HG02981 (cell line): Measurements from ENCODE around the gene TTC9B.

Experiments
- ATAC-seq: cut with Tn5 transposase; IDR thresholded peaks from one replicate; pipeline ENCODE4 v1.9.1; 2021; ENCODE audit warnings: mild to moderate bottlenecking, moderate library complexity; ENCODE audit not compliant: unreplicated experiment

The TTC9B gene

DNA sequence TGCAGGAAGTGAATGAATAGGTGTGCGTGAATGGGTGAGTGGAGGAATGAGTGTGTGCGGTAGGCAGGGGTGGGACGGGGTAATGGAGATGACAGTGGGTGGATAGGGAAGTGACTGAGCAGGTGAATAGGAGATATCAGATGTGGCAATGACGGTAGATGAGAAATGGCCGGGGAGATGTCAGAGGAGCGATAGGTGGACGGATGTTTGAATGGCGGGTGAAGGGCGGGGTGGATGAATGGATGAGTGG, 1.5 kb downstream of the TTC9B start:
- no peak for ATAC-seq

DNA sequence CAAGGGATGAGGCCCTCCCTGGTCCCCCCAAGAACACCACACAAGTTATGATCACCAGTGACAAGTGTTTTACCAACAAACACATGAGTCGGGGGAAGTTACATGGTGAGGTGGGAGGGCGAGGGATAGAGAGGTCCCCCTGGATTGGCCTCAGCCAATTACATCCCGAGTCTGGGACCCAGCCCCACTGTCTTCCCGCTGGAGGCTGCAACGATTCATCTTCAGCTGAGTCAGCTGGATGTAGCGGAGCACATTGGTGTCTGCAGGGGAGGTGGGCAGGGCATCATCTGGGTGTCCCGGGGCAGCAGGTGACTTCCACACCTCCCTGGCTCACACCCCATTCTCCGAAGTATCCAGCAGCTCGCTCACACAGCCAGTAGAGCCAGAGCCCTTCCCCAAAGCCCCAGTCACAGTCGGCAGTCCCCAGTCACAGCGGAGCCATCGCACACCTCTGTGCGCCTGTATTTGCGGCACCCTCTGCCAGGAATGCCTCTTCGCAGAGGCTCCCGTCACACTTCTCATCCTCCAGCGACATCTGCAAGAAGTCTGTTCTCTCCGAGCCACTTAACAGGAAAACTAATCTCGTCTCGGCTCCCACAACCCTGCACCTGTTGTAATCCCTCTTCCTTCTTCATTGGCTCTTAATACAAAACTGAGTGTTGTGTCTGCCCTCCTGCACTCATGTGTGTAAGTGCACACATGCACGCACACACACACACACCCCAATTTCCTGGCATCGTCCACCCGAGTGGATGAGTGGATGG, 2.0 kb downstream of the TTC9B start:
- ATAC-seq = no peak

DNA sequence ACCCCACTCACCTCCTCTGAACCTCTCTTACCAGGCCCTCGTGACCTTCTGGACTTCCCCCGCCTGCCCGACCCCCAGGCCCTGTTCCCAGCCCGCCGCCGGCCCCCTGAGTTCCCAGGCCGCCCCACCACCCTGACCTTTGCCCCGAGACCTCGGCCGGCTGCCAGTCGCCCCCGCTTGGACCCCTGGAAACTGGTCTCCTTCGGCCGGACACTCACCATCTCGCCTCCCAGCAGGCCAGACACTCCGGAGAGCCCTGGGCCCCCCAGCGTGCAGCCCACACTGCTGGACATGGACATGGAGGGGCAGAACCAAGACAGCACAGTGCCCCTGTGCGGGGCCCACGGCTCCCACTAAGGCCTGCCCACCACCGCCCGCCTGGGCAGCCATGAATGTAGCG, 3.2 kb downstream of the TTC9B start:
- ATAC-seq = no peak

DNA sequence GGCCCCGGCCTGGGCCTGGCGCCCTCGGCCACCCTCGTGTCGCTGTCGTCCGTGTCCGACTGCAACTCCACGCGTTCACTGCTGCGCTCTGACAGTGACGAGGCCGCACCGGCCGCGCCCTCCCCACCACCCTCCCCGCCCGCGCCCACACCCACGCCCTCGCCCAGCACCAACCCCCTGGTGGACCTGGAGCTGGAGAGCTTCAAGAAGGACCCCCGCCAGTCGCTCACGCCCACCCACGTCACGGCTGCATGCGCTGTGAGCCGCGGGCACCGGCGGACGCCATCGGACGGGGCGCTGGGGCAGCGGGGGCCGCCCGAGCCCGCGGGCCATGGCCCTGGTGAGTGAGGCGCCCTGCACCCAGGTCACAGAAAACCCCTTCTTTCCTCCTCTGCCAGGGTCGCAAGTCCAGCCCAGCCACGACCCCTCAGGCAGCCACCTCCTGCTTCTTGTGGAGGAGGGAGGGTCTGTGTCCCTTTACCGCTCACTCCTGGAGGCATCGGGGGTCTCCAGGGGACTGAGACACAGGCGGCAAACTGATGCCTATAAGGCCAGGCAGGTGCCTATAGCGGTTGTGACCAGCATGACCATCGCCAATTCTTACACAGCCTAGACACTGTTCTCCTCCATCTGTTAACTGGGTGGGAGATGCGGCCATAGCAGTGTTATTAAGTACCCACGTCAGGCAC, 4.2 kb downstream of the TTC9B start:
- no peak for ATAC-seq

DNA sequence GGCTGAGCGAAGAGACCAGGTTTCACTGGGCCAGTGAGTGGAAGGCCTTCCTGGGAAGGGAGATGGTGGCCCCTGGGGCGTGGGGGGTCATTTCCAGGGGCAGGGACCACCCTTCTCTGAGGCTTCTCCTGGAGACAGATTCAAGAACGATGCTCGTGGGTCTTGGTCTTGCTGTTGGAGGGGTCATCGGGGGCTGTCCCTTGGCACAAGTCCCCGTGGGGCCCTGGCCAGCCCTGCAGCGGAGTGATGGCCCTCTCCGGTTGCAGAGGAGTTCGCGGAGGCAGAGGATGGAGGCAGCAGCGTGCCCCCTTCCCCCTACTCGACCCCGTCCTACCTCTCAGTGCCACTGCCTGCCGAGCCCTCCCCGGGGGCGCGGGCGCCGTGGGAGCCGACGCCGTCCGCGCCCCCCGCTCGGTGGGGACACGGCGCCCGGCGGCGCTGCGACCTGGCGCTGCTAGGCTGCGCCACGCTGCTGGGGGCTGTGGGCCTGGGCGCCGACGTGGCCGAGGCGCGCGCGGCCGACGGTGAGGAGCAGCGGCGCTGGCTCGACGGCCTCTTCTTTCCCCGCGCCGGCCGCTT, 4.8 kb downstream of the TTC9B start:
- no peak for ATAC-seq

DNA sequence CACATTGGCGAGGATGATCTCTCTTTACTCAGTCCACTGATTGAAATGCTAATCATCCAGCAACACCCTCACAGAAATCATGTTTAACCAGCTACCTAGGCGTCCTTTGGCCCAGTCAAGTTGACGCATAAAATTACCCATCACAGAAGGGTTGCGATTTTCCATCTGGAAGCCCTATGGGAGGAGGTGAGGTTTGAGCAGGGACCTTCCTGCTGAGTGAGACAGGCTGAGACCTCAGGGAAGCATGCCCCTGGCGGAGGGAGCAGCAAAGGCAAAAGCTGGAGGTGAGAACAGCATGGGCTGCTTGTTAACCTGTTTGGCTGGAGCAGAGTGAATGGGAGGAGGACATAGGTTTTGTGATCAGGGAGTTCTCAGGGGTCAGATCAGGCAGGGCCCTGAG, 7.3 kb downstream of the TTC9B start:
- no peak for ATAC-seq

DNA sequence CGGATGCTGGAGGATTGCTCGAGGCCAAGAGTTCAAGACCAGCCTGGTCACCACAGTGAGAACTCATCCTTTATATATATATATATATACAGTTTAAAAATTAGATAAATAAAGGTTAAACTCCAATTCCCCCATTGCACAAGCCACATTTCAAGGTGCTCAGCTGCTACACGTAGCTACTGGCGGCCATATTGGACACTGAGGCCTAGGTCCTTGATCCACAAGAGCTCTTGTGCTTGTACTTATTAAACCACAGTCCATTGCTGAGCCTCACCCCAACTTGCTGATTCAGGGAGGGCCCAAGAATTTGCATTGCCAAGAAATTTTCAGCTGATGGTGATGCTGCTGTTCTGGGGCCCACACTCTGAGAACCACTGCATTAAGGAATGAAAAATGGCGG, 9.6 kb downstream of the TTC9B start:
- no peak for ATAC-seq

DNA sequence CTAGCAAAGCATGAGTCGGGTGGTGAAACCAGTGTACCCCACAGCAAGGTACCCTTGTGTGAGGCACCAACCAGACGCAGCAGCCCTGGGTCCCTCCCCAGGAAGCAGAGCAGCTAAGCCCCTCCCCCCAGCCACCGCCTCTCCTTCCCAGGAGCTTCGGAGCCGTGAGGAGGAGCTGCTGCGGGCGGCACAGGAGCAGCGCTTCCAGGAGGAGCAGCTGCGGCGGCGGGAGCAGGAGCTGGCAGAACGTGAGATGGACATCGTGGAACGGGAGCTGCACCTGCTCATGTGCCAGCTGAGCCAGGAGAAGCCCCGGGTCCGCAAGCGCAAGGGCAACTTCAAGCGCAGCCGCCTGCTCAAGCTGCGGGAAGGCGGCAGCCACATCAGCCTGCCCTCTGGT, 12.4 kb downstream of the TTC9B start:
- no peak for ATAC-seq

DNA sequence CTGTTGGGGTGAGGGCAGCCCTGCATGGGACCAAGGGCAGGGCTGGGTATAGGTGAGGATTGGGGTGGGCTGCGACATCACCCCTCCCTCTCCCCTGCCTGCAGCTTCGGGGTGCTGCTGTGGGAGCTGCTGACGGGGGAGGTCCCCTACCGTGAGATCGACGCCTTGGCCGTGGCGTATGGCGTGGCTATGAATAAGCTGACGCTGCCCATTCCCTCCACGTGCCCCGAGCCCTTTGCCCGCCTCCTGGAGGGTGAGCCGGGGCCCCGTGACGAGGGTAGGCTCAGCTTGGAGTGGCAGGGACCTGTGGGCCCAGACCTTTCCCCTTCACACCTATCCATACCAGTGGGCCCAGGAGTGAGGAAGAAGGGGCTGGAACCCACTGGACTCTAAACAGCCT, 13.8 kb downstream of the TTC9B start:
- ATAC-seq = no peak

DNA sequence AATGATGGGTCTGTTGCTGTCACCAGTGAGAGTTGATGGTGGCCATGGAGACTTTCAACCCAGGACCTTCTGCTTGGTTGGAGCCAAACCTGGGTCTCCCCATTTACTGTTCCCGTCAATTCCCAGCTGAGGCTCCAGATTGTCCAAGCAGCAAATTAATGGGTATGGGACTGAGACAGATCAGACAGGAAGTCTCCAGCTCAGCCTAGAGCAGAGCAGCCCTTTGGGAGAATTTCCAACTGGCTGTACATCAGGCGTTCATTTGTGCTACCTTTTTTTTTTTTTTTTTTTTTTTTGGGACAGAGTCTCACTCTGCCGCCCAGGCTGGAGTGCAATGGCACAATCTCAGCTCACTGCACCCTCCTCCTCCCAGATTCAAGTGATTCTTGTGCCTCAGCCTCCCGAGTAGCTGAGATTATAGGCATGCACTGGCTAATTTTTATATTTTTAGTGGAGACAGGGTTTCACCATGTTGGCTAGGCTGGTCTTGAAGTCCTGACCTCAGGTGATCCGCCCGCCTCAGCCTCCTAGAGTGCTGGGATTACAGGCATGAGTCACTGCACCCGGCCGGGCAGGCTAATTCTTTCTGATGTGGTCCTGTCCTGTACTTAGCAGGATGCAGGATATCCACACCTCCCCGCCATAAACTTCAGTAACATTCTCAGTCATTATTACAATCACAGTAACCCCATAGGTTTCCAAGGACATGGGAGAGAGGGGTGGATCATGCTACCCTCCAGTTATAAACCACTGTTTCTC, 17.7 kb downstream of the TTC9B start:
- ATAC-seq = no peak

DNA sequence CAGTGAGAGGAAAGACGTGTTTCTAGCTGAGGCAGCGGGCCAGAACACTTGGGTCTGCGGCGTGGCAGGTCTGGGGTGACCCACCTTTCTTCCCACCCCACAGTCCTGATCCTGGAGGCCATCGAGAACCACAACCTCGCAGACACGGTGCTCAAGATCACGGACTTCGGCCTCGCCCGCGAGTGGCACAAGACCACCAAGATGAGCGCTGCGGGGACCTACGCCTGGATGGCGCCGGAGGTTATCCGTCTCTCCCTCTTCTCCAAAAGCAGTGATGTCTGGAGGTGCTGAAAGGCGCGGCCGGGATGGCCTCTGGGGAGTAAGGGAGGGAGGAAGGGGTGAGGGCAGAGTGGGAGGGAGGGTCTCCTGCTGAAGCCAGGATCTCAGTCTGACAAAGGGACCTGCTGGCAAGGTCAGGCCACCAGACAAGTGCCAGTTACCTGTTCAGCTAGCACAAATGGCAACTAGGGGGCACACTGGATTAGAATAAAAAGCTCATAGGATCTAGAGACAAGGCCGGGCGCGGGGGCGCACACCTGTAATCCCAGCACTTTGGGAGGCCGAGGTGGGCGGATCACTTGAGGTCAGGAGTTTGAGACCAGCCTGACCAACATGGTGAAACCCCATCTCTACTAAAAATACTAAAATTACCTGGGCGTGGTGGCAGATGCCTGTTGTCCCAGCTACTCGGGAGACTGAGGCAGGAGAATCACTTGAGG, 19.8 kb downstream of the TTC9B start:
- ATAC-seq = no peak

DNA sequence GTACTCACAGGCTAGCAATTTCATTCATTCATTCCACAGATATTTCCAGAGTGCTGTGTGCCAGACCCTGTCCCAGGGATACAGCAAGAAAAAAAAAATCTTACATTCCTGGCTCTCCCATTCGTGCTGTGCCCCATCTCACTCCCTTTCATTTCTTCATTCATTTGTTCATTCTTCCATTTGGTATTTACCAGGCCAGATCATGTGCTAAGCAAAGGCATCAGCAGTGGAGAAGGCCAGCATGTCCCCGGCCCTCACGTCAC, 24.7 kb downstream of the TTC9B start:
- no peak for ATAC-seq

DNA sequence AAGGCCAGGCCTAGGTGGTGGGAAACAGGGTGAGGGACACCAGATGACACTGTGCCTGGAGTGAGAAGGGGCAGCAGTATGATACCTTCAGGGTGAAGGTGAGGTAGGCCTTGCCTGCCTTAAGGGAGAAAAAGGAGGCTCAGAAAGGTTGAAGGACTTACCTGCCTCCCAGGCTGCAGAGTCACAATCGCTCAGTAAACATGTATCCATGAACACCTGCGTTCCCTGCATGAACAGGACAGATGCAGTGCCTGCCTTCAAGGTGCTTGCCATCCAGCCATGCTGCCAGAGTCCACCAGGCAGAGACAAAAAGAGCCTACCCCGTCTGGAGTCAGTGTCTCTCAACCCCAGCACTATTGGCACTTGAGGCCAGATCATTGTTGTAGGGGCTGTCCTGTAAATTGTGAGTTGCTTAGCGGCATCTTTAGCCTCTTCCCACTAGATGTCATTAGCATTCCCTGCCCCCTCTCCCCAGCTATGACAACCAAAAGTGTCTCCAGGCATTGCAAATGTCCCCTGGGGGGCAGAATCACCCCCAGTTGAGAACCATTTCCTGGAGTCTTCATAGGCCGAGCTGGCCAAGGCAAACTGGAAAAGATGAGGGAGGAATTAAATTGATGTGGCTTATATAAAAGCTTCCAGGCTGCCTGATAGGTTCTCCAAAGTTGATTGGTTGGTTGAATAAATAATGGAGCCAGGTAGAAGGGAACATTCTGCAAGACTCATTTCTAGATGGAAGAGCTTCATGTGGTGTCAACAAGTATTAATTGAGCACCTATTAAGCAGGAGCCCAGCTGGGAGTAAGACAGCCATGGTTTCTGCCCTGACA, 25.2 kb downstream of the TTC9B start:
- ATAC-seq = no peak

DNA sequence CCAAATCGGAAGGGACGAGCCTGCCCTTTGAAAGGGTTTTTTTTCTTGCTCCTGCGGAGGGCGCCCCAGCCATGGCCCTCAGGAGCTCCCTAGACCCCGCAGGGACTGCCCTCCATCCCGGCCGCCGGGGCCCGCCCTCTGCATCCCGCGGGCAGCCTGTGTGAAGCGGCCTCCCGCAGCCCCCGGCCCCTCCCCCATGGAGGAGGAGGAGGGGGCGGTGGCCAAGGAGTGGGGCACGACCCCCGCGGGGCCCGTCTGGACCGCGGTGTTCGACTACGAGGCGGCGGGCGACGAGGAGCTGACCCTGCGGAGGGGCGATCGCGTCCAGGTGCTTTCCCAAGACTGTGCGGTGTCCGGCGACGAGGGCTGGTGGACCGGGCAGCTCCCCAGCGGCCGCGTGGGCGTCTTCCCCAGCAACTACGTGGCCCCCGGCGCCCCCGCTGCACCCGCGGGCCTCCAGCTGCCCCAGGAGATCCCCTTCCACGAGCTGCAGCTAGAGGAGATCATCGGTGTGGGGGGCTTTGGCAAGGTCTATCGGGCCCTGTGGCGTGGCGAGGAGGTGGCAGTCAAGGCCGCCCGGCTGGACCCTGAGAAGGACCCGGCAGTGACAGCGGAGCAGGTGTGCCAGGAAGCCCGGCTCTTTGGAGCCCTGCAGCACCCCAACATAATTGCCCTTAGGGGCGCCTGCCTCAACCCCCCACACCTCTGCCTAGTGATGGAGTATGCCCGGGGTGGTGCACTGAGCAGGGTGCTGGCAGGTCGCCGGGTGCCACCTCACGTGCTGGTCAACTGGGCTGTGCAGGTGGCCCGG, 26.1 kb downstream of the TTC9B start:
- peak; percentile 17 for ATAC-seq

DNA sequence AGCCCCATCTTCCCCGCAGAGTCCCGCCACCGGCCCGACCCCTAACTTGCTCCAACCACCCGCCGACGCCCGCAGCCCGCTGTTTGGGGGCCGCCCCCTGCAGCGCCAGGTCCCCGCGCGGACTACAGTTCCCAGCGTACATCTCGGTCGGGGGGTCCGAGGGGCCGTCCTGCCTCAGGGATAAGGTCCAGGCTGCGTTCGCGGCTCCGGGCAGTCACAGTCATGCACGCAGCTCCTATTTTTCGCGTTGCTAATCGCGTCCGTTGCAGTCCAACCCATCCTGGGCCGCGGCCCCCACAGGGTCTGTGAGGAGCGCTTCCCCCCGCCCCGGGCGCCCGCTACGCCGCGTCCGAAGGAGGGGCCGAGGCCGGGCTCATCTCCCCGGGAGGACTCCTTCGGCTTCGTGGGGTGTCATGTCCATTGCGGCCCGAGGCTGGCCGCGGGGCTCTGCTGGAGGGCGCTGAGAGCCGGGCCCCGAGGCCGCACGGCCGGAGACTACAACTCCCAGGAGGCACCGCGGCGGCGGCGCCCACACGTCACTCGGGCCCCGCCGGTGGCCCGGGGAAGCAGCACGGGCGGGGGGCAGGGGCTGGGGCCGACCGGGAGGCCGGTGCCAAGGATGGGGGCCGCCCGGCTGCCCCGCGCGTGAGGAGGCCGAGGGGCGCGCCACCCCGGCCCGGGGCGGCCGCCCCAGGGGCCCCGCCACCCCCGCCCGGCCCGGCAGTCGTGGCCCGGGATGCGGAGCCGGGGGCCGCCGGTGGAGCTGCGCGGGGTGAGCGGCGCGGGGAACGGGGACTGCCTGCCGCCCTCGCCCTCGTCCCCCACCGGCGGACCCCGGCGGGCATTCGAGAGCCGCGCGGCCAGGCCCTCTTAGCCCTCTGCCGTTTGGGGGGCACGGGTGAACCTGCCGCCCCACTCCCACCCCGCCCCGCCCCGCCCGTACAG, 27.0 kb downstream of the TTC9B start, which contains the start of gene MAP3K10:
MAP3K10 (plus strand) TSS at position 536 of the 945 bp plus-strand sequence. CDS start 606 bp downstream, outside the sequence.
- peak; percentile 67 for ATAC-seq

DNA sequence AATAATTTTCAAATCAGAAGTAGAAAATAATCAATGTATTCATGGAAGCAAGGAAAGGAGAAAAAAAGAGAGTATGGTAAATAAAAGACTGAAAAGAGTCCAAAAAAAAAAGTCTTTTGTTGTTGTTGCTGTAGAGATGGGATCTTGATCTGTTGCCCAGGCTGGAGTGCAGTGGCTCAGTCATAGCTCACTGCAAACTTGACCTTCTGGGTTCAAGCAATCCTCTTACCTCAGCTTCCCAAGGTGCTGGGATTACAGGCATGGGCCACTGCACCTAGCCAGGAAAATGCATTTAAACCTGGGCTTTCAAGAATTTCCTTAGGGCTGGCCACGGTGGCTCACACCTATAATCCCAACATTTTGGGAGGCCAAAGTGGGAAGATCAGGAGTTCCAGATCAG, 33.9 kb downstream of the TTC9B start:
- no peak for ATAC-seq

DNA sequence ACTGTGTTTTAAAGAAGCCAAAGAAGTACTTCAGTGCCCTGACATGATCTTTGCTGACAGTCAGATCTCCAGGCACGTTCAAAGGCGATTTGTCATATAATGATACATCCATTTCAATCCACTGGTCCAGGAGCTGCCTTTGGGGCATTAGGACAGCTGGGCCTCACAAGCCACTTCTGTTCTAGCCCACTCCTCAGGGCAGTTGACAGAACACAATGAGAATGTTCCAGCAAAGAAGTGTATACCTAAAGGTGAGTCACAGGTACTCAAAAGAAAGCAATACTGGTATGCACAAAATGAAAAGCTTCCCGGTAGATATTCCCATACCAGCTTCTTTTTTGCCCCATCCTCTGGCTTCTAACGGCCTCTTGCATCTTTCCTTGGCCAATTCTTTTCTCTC, 39.4 kb downstream of the TTC9B start:
- no peak for ATAC-seq

DNA sequence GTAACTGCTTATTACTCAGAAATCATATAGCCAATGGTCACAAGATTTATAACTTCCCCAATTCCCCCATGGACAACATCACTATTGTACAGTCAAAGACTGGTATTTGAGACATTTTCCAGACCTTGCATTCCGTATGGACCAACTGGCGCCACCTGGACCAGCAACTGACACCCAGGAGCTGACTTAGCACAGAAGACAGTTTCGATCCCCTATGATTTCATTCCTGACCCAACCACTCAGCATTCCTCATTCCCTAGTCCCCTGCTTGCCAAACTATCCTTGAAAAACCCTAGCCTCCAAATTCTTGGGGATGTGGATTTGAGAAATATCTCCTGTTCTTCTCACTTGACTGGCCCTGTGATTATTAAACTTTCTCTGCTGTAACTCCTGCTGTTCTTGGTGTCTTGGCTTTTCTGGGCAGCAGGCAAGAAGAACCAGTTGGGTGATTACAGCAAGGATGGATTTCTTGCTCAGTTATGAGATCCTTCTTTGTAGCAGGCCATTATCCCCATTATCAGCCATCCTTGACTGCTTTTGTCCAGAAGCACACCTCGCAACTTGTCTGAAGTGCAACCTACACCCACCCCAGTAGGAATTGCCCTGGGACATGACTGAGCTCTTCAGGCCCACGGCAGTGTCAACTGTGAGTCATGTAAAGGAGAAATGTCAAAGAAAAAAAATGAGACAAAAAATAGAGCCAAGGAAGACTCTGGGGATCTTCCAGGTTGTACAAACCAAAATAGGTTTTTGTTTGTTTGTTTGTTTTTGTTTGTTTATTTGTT, 40.7 kb downstream of the TTC9B start:
- ATAC-seq = no peak
